GM19438 (cell line): Measurements from ENCODE around the gene RAMACL.

ENCODE experiments used
- ATAC-seq: cut with Tn5 transposase; IDR thresholded peaks from one replicate; pipeline ENCODE4 v1.9.1; 2021; ENCODE audit warnings: low read depth; ENCODE audit not compliant: unreplicated experiment

The RAMACL gene

DNA sequence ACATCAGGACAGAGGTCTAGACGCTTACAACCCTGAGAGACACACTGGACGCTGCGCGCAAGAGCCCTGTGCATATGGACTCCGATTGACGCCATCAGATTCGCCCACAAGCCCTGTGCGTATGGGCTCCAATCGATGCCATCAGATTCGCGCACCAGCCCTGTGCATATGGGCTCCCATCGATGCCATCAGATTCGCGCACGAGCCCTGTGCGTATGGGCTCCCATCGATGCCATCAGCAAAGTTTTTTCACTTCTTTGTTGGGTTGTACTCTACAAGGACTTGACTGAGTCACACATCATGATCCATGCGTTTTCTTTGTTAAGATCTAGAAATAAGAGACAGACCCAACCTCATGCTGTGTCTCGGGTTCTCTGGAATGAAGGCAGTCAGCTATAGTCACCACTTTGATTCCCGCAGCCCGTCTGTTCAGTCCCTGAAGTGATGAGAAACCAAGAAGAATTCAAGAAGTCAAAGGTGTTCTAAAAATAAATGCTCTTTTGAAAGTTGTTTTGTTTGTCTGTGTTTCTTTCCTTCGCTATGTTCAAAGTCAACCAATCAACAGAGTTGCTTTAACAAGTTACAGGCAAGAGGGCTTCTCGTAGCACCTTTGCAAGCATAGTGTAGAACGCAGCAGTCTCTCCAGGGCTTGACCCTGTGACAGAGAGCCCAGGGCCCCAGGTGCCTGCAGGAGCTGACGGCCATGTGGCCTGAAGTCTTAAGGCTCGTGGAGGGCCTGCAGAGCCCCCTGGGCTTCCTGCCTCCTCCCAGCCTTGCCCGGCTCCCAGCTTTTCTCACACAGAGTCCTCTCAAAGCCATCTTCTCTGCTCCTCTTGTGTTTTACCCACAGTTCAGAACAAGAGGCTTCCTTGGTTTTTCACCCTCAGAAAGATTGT lies 32.6 kb upstream of the RAMACL start:
- no peak for ATAC-seq

DNA sequence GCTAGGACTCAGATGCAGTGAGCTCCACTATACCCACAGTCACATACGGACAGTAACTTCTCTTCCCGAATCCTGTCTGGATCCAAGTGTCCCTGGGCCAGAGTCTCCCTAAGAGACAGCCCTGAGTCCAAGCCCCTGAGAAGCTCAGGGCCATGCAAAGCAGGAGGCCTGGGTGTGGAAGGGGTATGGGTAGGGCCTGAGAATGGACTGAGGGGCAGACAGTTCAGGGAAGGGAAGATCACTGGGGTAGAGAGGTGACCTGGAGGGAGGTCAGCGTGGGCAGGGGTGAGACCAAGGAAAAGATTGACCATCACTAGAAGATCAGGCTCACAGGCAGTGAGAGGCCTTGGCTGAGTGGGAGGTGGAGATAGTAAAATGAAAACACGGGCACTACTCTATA lies 31.8 kb upstream of the RAMACL start:
- no peak for ATAC-seq

DNA sequence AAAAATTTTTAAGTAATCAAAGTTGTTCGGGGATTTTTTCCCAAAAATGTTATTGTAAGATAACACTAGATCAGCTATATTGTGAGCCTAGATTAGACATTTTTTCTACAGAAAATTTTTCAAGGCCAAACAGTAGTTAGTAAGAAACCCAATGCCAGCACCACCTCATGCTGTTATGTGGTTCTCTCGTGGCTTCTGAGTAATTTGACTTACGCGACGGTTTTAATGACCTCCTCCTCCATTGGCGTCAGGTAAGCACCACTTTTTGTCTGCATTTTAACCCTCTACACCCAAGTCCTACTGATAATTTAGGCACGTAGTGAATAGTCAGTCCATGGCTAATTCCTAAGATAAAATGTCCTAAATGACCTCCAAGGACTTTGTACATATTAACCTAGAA lies 30.9 kb upstream of the RAMACL start:
- ATAC-seq: no peak

DNA sequence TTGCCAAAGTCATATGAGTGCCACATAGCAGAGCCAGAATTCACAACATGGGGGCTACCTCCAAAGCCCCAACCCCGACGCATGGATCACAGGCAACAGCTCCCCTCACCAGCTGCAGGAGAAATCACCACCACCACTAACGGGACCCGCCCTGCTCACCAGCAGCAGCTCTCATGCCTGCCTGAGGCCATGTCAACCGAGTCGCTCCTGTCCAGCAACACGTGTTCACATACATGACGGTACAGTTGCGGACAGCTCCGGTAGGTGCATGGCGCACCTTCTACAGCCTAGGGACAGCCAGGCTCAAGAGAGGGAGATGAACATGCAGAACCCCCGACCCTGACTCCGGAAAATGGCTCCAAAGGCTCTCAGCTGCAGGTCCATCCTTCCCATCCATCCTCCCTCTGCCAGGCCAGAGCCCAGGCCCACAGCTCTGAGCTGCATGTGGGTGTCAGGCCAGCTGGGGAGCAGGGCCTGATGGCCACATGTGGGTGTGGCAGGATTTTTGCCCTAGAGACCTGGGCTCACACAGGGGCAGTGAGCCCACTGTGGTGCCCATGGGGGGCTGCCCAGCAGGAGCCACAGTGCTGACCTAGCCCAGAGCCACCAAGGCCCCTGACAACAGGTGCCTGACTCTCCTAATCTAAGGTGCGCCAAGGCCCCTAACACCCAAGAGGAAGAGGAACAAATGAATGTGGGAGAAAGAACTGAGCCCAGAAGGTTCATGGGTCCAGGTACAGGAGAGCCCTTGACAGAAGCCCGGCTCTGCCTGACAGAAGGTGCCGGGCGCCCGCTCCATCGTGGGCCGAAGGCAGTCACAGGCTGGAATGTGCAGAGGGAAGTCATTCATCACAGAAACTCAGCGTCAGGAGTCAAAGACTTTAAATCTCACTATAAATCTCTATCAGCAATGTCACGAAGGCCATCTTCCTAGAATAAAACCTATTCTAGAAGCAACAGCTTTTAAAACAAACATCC lies 30.1 kb upstream of the RAMACL start:
- no peak for ATAC-seq

DNA sequence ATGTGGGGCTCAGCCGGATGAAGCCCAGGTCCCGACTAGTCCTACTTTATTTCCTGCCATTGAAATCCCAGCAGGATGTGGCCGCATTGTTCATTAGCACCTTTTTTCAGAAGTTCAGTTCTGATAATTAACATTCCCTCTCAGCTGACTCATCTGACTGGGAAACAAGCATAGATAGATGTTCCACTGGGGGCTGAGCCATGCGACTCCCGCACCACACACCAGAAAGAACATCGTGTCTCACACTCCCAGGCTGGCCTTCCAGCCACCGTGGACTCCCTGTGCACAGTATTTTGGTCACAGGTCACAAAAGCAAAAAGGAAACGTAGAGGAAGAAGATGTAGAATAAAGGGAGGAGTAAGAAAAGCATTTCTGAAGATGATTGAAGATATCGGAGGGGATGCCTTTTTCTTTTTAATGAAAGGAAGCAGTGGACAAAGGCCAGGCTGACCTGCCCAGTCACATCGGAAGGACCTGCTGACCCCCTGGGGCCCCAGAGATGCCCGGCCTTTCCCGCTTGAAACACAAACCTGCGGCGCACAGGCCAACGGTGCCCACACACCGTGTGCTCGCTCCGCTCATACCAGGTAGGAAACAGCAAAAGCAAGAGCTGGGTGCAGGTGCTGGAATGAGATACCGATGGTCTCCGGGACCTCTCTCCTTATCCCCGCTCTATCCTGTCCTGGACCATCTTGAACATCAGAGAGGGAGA lies 28.7 kb upstream of the RAMACL start:
- no peak for ATAC-seq

DNA sequence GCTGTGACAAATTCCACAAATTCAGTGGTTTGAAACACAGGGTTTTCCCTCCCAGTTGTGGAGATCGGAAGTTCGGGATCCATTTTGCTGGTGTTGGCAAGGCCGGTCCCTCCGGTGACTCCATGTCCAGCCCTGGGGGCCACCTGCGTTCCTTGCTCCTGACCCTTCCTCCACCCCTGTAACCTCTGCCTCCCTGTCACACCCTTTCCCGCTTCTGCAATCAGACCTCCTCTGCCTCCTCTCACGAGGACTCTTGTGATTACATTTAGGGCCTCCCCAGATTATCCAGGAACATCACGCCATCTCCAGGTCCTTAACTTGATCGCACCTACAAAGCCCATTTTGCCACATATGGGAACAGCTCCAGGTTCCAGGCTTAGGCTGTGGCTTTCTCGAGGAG lies 28.1 kb upstream of the RAMACL start:
- no peak for ATAC-seq

DNA sequence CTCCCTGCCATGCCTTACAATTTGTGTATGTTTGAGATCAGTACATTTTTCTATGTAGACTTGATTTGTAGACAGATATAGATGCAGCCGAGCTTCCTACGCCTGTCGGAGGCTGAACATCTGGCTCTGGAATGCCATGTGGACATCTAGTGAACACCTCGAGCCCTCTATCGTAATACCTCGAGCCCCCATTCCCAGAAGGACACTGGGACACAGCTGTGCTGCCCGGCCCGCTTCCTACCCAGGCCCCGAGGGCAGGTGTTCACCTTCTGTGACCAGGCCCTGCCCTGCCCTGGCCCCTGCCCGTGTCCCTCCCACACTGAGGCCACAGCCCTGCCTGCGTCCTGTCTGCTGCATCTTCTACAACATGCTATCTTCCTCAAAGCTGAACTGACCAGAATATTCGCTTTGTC lies 27.7 kb upstream of the RAMACL start:
- no peak for ATAC-seq

DNA sequence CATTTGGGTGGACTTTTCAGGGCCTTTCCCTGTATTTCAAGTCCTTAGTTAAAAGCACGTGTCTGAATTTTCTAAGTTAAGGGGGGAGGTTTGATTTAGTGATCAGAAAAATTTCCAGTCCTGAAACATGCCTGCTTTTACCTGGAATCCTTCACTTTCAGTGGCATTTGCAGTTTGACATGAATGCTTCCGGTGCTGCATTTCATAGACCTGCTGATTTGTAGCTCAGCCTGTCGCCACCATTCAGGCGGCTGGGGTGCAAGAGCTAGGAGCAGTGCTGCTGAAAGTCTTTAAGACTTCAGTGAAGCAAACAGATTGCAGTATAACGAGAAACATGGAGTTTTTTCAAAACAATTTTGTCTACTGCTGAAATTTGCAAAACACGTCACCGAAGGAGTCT lies 26.5 kb upstream of the RAMACL start:
- ATAC-seq: no peak

DNA sequence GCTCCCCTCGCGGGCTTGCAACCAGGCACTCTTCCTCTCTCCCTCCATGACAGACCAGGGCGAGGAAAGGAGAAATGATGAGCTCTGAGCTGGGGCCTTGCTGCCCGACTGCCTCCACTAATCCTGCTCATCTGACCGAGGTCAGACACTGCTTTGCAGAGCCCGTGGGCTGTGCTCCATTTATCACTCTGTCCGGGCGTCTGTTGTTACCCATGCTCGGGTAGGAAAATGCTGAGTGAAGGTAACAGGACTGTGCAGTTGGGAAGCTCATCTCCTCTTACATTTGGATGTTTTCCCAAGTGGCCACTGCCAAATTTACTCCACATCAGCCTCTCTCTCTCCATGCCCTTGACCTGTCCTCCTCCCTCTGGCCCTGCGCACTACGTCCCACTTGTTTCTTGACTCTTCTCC lies 26.0 kb upstream of the RAMACL start:
- ATAC-seq: no peak

DNA sequence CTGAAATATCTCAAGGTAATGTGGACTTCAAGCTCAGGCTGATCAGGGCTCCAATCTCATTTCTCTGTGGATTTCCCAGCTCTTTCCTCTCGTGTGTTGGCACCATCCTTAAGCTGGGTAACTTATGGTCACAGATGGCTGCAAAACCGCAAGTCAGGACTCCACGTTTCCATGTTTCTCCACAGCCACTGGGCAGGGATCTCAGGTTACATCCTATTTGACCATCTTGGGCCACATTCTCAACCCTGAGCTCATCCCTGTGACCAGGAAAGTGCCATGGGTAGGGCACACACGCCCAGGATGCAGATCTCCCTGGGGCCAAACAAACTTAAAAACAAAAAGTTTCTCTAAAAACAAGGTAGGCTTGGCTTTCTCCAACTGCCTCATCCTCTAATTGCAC lies 25.2 kb upstream of the RAMACL start:
- ATAC-seq: no peak

DNA sequence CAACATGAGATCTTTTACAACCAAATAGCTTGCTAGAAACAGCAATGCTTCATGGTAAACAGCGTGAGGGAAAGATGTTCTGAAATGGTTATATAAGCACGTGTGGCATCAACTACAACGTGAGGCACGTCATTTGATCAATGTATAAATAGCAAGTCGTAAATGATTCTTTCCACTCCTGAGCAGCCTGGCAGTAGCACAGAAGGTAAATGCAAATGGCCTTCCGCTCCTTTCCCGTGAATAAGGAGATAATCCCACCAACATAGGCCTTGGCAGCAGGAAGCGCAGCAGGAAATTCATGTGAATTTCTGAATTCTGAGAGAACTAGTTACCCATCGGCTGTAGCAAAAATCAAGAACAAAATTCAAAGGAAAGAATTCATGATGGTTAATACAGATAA lies 23.6 kb upstream of the RAMACL start:
- no peak for ATAC-seq

DNA sequence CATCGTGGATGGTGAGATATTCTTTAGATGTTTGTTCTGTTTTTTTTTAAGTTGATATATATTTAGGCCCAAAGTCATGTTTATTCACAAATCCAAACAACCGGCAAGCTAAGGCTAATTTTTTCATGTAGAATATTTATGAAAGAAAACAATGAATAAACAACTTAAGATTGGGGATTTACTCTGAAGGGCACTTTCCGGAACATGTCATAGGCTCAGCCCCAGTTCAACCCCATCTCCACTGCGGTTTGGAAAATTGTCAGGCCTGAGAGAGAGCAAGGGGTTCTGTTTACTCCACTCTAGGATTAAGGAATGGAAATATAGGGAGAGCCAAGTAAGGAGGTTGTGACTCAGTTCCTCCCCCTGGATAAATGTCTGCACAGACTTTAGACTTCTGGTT lies 22.3 kb upstream of the RAMACL start:
- ATAC-seq: no peak

DNA sequence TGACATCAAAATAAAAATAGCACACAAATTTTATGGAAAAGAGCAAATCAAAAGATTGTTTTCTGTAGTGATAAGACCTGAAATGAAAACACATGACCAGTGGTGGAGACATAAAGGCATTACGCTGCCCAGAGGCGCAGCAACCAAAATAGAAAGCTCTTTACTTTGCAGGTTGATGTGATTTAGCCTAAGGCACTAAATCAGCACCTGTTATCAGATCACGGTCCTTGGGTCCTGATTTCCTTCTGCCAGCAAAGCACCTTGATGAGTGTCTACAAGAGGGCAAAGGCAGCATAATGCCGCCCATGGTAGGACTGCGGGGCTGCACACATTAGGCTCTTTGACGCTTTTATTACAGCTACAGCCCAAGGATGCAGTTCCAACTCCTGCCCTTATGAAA lies 19.3 kb upstream of the RAMACL start:
- ATAC-seq: no peak

DNA sequence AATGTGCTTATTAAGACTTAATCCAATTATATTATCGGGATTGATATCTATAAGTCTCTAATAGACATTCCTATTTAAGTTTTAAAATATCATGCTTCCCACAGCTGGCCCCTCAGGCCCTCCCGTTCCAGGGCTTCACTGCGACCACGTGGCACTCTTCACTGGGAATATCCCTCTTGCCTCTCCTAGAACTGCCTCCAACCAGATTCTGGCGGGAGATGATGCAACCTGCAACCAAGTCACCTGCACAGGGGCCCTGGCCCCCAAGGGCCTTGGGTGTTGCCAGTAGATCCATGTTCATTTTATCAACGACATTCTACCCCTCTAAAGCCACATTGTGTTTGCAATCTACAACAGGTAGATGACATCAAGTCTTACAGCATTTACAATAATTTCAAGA lies 18.4 kb upstream of the RAMACL start:
- no peak for ATAC-seq

DNA sequence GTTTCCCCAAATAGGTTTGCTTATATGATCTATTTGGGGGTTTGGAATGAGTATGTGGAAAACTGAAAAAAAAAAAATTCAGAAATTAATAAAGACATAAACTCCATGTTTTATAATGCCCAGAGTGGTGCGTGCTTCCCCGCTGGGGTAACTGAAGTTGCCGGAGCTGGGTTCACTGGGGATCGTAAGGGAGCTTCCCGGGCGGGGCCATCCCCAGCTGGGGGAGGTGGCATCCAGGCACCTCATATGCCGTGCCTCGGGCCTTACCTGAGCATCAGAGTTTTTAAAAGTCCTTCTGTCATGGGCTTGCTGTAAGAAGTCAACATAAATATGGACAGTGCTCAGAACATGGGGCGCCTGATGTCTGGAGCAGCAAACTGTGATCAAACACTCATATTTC lies 17.9 kb upstream of the RAMACL start:
- no peak for ATAC-seq

DNA sequence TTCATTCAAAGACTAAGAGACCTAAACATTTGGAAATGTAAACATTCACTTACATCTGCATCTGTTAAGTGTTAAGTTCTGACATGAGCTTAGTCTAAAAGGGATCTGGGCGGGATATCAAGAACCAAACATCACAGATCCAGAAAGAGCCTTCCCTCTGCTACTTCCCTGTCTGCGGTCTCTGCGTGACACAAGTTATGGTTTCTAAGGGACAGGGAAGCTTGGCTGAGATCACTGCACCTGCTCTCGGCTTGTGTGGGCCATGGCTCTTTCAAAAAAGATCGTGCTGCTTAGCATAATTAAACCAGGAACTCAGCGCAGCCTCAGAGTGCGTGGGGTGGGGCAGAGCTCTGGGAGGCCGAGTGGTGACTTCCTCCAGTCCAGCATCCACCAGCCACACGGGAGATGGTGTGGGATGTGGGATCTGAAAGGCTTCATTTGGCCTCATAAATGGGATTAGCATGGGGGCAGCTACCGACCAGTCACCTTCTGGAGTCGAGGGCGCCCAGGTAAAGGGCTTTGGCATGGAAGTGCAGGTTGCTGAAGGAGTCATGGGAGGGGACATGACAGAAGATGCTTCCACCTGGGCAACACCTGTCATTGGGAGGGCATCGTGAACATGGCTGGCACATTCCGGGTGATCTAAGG lies 16.7 kb upstream of the RAMACL start:
- ATAC-seq: no peak

DNA sequence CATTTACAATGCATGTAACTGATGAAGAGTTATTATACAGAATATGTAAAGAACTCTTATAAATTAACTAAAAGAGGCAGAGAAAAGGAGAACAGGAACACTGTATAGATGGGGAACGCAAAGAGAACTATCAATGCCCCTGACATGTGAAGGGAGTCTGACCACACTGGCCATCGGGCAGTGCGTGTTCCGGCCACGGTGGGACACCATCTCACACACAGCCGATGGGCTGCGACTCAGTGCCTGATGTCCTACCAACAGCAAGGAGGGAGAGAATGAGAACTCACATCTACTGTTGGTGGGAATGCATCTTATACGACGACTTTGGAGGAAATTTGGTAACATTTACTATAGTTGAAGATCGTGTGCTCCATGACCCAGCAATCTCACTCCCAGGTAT lies 15.5 kb upstream of the RAMACL start:
- no peak for ATAC-seq

DNA sequence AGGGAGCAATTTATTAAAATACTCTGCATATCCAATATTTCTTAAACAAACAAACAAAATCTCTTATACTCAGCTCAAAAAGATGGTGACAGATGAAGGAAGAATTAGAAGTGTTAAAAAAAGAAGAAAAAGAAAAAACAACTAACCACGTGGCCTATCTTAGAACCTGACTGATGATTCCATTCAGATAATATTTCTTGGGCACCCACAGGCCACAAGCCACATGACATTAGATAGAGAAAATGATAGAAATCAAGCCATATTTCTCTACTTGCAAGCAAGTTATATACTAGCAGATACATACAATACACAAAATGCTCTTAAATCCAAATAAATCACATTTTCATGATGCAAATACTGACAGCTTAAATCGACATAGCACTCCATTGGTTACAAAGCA lies 14.5 kb upstream of the RAMACL start:
- no peak for ATAC-seq

DNA sequence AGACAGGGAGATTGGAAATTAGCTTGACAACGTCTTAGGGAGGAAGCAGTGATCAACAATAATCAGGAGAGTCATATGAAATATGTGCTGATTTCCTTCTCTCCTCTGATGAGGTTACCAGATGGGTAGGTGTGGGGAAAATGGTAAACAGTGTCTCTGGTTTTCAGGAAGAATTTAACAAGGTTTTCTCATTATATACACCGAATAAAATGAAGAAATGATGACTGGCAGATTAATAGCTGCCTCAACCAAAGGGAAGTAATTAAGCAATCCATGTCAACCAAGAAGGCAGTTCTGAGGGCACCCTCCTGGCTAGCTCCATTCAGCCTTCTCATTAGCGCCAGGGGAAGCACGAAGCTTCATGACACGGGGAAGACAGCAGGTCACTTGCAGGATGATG lies 12.7 kb upstream of the RAMACL start:
- ATAC-seq: no peak

DNA sequence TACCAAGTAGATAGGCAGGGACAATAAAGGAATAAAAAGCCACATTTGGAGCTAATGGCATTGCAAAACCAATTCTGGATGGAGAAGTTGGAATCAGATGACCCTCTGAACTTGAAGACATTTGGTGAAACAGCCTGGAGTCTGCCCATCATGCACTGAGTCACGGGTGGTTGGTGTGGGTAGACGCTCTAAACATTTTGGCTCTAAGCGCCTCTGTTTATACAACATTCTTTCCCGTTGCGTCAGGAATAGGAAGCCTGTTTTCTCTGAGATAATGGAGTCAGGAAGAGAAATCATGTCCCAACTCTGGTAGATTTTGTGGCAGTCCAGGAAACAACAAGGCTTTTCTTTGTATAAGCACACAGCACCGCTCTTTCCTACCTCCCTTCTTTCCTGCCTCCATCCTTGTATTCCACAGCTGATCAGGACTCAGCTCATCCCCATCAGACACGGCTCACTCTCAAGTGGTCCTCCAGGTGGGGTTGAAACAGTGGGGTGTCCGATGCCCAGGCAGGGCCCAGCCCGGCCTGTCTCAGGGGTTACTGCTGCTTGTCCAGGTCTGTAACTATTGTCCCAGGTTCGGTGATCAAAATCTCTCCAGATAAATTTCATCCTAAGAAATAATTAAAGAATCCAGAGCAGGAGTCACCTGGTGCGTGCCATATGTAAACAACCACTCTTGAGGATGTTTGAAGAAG lies 12.1 kb upstream of the RAMACL start:
- no peak for ATAC-seq
